GM18502 (cell line): Measurements from ENCODE around the gene GUCA2B.

Experiments
- ATAC-seq: cut with Tn5 transposase; IDR thresholded peaks from one replicate; pipeline ENCODE4 v1.9.1; 2021; ENCODE audit warnings: mild to moderate bottlenecking; ENCODE audit not compliant: unreplicated experiment, poor library complexity

Gene GUCA2B

GRCh38 chr1:42183957-42184268 is 30.7 kb downstream of the GUCA2B start:
- no peak for ATAC-seq

DNA sequence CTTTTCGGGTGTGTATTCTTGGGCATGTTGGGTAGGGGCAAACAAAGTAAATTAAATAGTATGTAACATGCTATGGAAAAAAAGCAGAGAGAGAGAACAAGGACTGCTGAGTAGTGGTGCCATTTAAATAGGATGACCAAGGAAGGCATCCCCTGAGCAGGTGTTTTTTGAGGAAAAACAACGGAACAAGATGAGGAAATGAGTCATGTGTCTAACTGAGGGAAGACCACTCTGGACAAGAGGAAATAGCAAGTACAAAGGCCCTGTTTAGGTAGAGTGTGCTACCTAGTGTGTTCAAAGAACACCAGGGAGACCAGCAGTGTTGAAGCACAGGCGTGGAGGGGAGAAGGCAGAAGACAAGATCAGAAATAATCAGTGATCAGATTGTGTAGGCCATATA is 31.4 kb downstream of the GUCA2B start:
- no peak for ATAC-seq

DNA sequence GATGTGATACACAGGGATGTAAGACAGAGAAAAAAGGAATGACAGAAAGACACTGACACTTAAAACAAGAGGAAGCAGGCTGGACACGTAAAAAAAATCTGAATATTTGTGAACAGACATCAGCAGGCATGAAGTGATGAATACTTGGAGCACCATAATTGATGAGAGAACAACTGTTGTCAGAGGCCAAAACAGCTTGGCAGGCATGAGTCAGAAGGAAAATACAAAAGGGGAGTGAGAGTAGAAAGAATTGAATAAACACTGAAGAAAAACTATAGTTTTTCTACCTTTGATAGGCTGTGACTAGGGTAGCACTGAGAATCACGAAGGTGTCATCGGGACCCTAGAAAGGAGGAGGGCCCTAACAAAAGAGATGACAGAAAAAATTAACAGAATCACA is 32.9 kb downstream of the GUCA2B start:
- ATAC-seq: no peak

- ATAC-seq: no peak
These were observed 37.0 kb downstream of the GUCA2B start for GRCh38 chr1:42189931-42190853.

DNA sequence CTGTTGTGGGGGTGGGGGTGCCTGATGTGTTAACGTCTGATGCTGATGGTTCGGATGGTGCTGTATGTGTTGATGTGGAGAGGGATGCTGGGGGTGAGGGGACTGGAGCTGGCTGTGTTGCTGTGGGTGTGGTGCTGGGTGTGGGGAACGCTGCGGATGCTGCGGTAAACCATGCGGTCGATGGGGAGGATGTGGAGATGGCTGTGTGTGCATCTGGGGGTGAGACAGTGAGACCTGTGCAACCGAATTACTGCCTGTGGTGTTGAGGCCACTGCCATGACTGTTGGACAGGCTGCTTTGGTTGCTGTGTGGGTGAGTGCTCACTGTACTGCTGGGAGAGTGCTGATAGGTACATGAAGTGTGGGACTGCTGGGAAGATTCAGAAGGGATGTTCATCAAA is 38.1 kb downstream of the GUCA2B start:
- no peak for ATAC-seq

DNA sequence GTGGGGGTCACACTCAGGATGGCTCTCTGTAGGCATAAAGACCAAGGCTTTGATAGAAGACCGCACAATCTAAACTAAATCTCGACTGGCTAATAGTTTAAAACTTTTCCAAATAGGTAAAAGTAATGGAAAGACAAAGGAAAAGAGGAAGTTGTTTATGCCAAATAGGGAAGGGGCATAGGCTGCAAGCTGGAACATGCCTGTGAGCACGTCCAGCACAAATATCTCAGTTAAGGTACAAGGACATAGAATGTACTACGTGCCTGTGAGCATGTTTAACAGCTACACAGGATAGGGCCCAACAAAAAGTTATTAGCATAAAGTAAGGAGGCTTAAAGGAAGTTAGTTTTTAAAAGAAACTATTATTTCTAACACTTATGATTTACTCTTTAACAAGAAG is 38.9 kb downstream of the GUCA2B start:
- ATAC-seq: no peak

DNA sequence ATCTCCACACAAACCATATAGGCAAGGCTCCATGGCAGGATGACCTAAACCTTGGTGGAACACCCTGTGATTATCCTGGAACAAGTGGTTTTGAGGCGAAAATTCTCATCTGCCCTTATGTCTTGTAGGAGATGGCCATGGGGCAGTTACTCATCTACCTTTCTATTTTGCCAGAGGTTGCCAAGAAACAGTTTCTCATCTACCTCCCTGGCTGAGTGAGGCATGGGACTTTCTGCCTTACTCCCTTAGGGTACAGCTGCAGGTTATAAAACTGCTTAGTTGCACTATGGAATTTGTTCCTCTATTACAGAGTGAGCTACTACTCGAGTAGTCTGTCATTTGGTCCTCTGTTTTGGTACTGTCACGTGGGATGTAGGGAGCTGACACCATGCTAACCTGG is 42.6 kb downstream of the GUCA2B start:
- no peak for ATAC-seq

- no peak for ATAC-seq
These were observed 45.0 kb downstream of the GUCA2B start for GRCh38 chr1:42198251-42198650.

DNA sequence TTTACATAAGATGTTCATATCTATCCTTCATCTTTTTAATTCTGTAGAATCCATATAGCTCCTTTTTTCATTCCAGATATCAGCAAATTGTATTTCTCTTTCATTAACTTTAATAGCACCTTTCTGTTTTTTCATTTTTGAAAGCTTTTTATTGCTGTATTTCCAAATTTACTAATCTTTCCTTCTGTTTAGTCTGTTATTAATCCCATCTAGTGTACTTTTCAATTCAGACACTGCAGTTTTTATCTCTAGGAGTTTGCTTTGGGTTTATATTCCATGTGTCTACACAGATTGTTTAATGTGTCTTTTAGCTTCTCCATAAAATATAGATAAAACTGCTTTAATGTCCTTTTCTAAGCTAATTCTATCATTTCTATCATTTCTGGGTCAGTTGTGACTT is 48.8 kb downstream of the GUCA2B start:
- ATAC-seq: no peak
